K562 (cell line): ENCODE data around the gene C16orf86. TPM values are rescaled to one million over a fixed set of nuclear protein-coding genes. Genes with fewer than 3 reads are reported as not detected.

Source experiments
- ATAC-seq: fragments of 200-7000 bp; cut with Tn5 transposase; 3 replicates; pipeline ENCODE4 v1.9.1; 2020; ENCODE audit warnings: moderate library complexity
- BruUV-seq: library from RNA; stranded (reverse); fragments of 400-500 nt; replicated peaks from 2 replicates; lab custom pipeline; 2021; lab: Mats Ljungman, UMichigan
- CTCF ChIA-PET: fragments of 300-600 bp; formaldehyde crosslinking; extraction: SDS; loops from one replicate; lab custom pipeline; 2021; ENCODE audit warnings: low intra/inter-chr PET ratio; lab: Yijun Ruan, JAX
- POLR2A ChIA-PET: fragments of 300-600, 350-650 bp; sonication (Branson Sonifier 250); formaldehyde crosslinking; extraction: SDS; loops from one replicate; lab custom pipeline; 2021; ENCODE audit warnings: antibody characterized with exemption, inconsistent platforms; lab: Yijun Ruan, JAX
- DNase-seq, 4 experiments: peaks; one replicate each; pipeline versions ENCODE4 v3.0.0 to v3.0.0-alpha.2; 2011 to 2018; ENCODE audit warnings: low spot score in 3 of 4, mixed read lengths in 3 of 4; ENCODE audit errors: extremely low read depth in 1 of 4
- FAIRE-seq: peaks from 2 replicates; lab custom pipeline; 2011; peaks lifted over from hg19 to GRCh38; lab: Jason Lieb, UNC
- H2AFZ ChIP-seq: 2 replicates; pipeline ENCODE4 v1.6.0; 2011; ENCODE audit warnings: low read depth, low read length, control low read depth, inconsistent platforms
- H3K27ac ChIP-seq: fragments of 200-600 bp; 3 replicates; pipeline ENCODE4 v1.8.0; 2011; ENCODE audit warnings: low read depth, mild to moderate bottlenecking, control low read depth, inconsistent platforms, low read length, moderate library complexity, mixed read lengths; ENCODE audit errors: extremely low read depth
- H3K27me3 ChIP-seq, 2 experiments: fragments of 300-600 bp in 1 of 2; 2 replicates in 1 of 2; 3 replicates in 1 of 2; pipeline versions ENCODE4 v1.6.0 to v1.8.0; 2011; ENCODE audit warnings: inconsistent platforms in 2 of 2, low read length in 2 of 2, mild to moderate bottlenecking in 1 of 2, mixed read lengths in 1 of 2, moderate library complexity in 1 of 2; ENCODE audit not compliant: control insufficient read depth in 2 of 2, insufficient read depth in 2 of 2
- H3K36me3 ChIP-seq: fragments of 300-600 bp; 3 replicates; pipeline ENCODE4 v1.8.0; 2011; ENCODE audit warnings: mild to moderate bottlenecking, low read length, inconsistent platforms; ENCODE audit not compliant: control insufficient read depth, insufficient read depth
- H3K4me1 ChIP-seq, 2 experiments: fragments of 200-600 bp in 1 of 2; replicated peaks in 1 of 2; 2 replicates in 1 of 2; 3 replicates in 1 of 2; pipeline versions ENCODE4 v1.5.1 to v1.8.0; 2011; ENCODE audit warnings: inconsistent platforms in 2 of 2, low read length in 2 of 2, mild to moderate bottlenecking in 1 of 2, mixed read lengths in 1 of 2, moderate library complexity in 1 of 2; ENCODE audit not compliant: control insufficient read depth in 2 of 2, insufficient read depth in 2 of 2
- H3K4me2 ChIP-seq: 2 replicates; pipeline ENCODE4 v1.6.1; 2011; ENCODE audit warnings: low read length, control low read depth, inconsistent platforms, mixed read lengths; ENCODE audit not compliant: insufficient read depth
- H3K4me3 ChIP-seq: fragments of 200-600 bp; sonication (generic), shearing (Covaris generic); 2 replicates; pipeline ENCODE4 v1.5.1; 2016; ENCODE audit warnings: control low read depth, inconsistent platforms
- H3K79me2 ChIP-seq: fragments of 200-600 bp; 3 replicates; pipeline ENCODE4 v1.8.0; 2011; ENCODE audit warnings: low read length, inconsistent platforms; ENCODE audit not compliant: control insufficient read depth, insufficient read depth
- H3K9ac ChIP-seq, 2 experiments: 2 replicates each; pipeline versions ENCODE4 v1.6.0 to v1.6.1; 2011; ENCODE audit warnings: low read depth in 2 of 2, low read length in 2 of 2, control low read depth in 1 of 2, inconsistent platforms in 1 of 2, mild to moderate bottlenecking in 1 of 2, mixed read lengths in 1 of 2; ENCODE audit not compliant: insufficient read depth in 1 of 2
- H3K9me1 ChIP-seq: one replicate; pipeline ENCODE4 v1.6.0; 2011; ENCODE audit warnings: inconsistent platforms, mild to moderate bottlenecking, low read length, moderate library complexity; ENCODE audit not compliant: control insufficient read depth, insufficient read depth
- H3K9me3 ChIP-seq: replicated peaks from 2 replicates; pipeline ENCODE4 v1.5.1; 2011; ENCODE audit warnings: low read depth, low read length, inconsistent platforms; ENCODE audit not compliant: control insufficient read depth, insufficient read depth
- H4K20me1 ChIP-seq: replicated peaks from 2 replicates; pipeline ENCODE4 v1.6.1; 2011; ENCODE audit warnings: low read length, inconsistent platforms, mixed read lengths; ENCODE audit not compliant: control insufficient read depth, insufficient read depth
- CGGBP1 ChIP-seq: fragments of 250-450 bp; sonication (Bioruptor Pico); IDR thresholded peaks from 2 replicates; pipeline ENCODE4 v1.9.0; 2021; ENCODE audit warnings: mild to moderate bottlenecking
- CTCF ChIP-seq, 3 experiments: IDR thresholded peaks in 2 of 3; conservative IDR thresholded peaks in 1 of 3; 2 replicates each; pipeline ENCODE4 v1.5.1; 2011 to 2012; ENCODE audit warnings: low read length in 3 of 3, mild to moderate bottlenecking in 3 of 3, control low read depth in 2 of 3, improper control_type of control experiment in 1 of 3, inconsistent platforms in 1 of 3, low read depth in 1 of 3, mixed read lengths in 1 of 3, moderate library complexity in 1 of 3; ENCODE audit not compliant: insufficient read depth in 2 of 3
- HDAC1 ChIP-seq, 2 experiments: fragments of 450-650 bp; IDR thresholded peaks; 2 replicates each; pipeline ENCODE4 v1.6.1; 2016 to 2017; ENCODE audit warnings: inconsistent platforms in 1 of 2, mild to moderate bottlenecking in 1 of 2, moderate library complexity in 1 of 2
- HSF4 ChIP-seq: fragments of 250-450 bp; sonication (Bioruptor Pico); IDR thresholded peaks from 2 replicates; pipeline ENCODE4 v2.1.2; 2022; ENCODE audit warnings: mild to moderate bottlenecking, moderate library complexity, borderline replicate concordance
- MAX ChIP-seq: sonication (generic); formaldehyde crosslinking; IDR thresholded peaks from 2 replicates; pipeline ENCODE4 v1.9.0; 2022; ENCODE audit warnings: mild to moderate bottlenecking, missing genetic modification reagents
- MXI1 ChIP-seq: IDR thresholded peaks from 2 replicates; pipeline ENCODE4 v1.6.1; 2011; ENCODE audit warnings: low read depth, mild to moderate bottlenecking, improper control_type of control experiment, low read length
- MYC ChIP-seq, 2 experiments: fragments of 250-450 bp in 1 of 2; sonication (Bioruptor Pico) in 1 of 2; IDR thresholded peaks; 2 replicates each; pipeline versions ENCODE4 v1.5.1 to v1.6.1; 2012 to 2021; ENCODE audit warnings: low read depth in 2 of 2, borderline replicate concordance in 1 of 2, improper control_type of control experiment in 1 of 2, low read length in 1 of 2, mild to moderate bottlenecking in 1 of 2, moderate library complexity in 1 of 2
- RAD21 ChIP-seq, 2 experiments: fragments of 250-450 bp in 1 of 2; fragments of 450-650 bp in 1 of 2; sonication (Bioruptor Pico) in 1 of 2; formaldehyde crosslinking in 1 of 2; IDR thresholded peaks in 1 of 2; conservative IDR thresholded peaks in 1 of 2; 2 replicates each; pipeline versions ENCODE4 v1.4.0 to v1.8.0; 2020 to 2022; ENCODE audit warnings: mild to moderate bottlenecking in 2 of 2, moderate library complexity in 1 of 2
- WGBS: fragments of 100-300 bp; shearing (Covaris generic); methylation state at CpG from one replicate; pipeline ENCODE4 v1.1.6; 2016; ENCODE audit warnings: low coverage, mixed read lengths; ENCODE audit not compliant: insufficient coverage; ENCODE audit errors: missing lambda C conversion rate; 5-methylcytosine and 5-hydroxymethylcytosine counted together
- in situ Hi-C: fragments of 300-500 bp; cut with MboI; formaldehyde crosslinking; loops from 4 replicates; pipeline ENCODE4 v1.15.0; 2018; ENCODE audit warnings: inconsistent platforms, mixed read lengths
- intact Hi-C: fragments of 100-400 bp; cut with micrococcal nuclease; formaldehyde crosslinking; loops from 2 replicates; pipeline ENCODE4 v1.14.2; 2022
- polyA plus RNA-seq, 8 experiments: library from polyadenylated mRNA; depleted of rRNA in 4 of 8; stranded (reverse) in 5 of 8; unstranded in 3 of 8; fragments of >200 nt; fragmentation: Nextera tagmentation in 2 of 8; fragmentation: Illumina TruSeq in 1 of 8; extraction: Ambion mirVana in 2 of 8; extraction: Trizol in 1 of 8; gene quantifications; 2 replicates each; pipeline versions ENCODE4 v1.2.1 to v1.2.3, GENCODE V29; 2011 to 2014; ENCODE audit warnings: inconsistent platforms in 1 of 8, missing spikeins in 1 of 8
- total RNA-seq, 7 experiments: library from RNA; depleted of rRNA in 6 of 7; stranded (reverse); fragments of >200 nt in 6 of 7; fragmentation: Illumina TruSeq in 2 of 7; extraction: Trizol in 2 of 7; gene quantifications; 2 replicates each; pipeline versions ENCODE4 v1.2.1 to v1.2.3, GENCODE V29; 2011 to 2021; ENCODE audit warnings: low replicate concordance in 1 of 7
- TF ChIP-seq, protein P1 (sequence below): fragments of 250-450 bp; sonication (Bioruptor Pico); IDR thresholded peaks from 2 replicates; pipeline ENCODE4 v1.4.0; 2020; ENCODE audit warnings: mild to moderate bottlenecking, moderate library complexity

Gene C16orf86
- total and polyA plus RNA-seq, 9 of the 15 experiments (the other 6 are each of a cell fraction or from before 2014, with no cell fraction given) = 0.13 to 1.2 (median 0.27) TPM; not detected in 3

GRCh38 chr16:67641779-67642708, 24.6 kb upstream of the C16orf86 start:
- Histone ChIP-seq H3K9me3 (no peaks in the 10 kb centered on the region), H3K9ac (peak overlapping the region in 1 of 2 experiments; percentile 62; a peak in 1 of 4 replicates), H2AFZ (no peak overlapping the region), H3K4me1 (peaks cover 0 to 26% of the 10 kb centered on the region in 2 experiments; a peak in 2 of 5 replicates), H3K27me3 (peaks cover 0 to 5% of the 10 kb centered on the region in 2 experiments; a peak in 1 of 5 replicates), H3K9me1 (no peaks in the 10 kb centered on the region), H3K4me2 (no peak overlapping the region), H3K79me2 (no peaks in the 10 kb centered on the region), H3K27ac (no peak overlapping the region), H4K20me1 (no peaks in the 10 kb centered on the region; the same call in 1 of the 2 replicates), H3K36me3 (peaks cover 21% of the 10 kb centered on the region; the same call in 2 of the 3 replicates), H3K4me3 (no peak overlapping the region)
- intact Hi-C loops (loop anchor here (5.0 kb wide), 1 partner anchor 80 kb away; the partner anchor contains the start of gene CTCF), in situ Hi-C loops (loop anchor here (5.0 kb wide), 1 partner anchor 105 kb away; no protein-coding TSS in a partner anchor)
- POLR2A ChIA-PET = interaction anchor here (0.7 to 2.0 kb wide), 4 partner anchors 13 to 121 kb away, joined by 3 to 6 read pairs (median 3); no protein-coding TSS in a partner anchor
- DNase-seq (no peak), ATAC-seq (no peak; the same call in 2 of the 3 replicates), FAIRE-seq (peak; percentile 26)
- CTCF ChIA-PET = interaction anchor here (0.6 to 1.0 kb wide), 3 partner anchors 95 to 121 kb away, joined by 3 read pairs; no protein-coding TSS in a partner anchor
- WGBS = 35% methylated on average over 10 of the region's 10 CpGs
- no peak for TF ChIP-seq MXI1
- TF ChIP-seq HDAC1 (IDR thresholded peaks at IDR 0.05) = no peak
- TF ChIP-seq MYC (IDR thresholded peaks at IDR 0.05; ENCODE audit: low read depth, low read length) = peak; percentile 22; the same call in 1 of the 2 replicates
- no peak for TF ChIP-seq MYC (CRISPR knock-in tag; IDR thresholded peaks at IDR 0.05; ENCODE audit: borderline replicate concordance, low read depth)
- TF ChIP-seq, protein P1, sequence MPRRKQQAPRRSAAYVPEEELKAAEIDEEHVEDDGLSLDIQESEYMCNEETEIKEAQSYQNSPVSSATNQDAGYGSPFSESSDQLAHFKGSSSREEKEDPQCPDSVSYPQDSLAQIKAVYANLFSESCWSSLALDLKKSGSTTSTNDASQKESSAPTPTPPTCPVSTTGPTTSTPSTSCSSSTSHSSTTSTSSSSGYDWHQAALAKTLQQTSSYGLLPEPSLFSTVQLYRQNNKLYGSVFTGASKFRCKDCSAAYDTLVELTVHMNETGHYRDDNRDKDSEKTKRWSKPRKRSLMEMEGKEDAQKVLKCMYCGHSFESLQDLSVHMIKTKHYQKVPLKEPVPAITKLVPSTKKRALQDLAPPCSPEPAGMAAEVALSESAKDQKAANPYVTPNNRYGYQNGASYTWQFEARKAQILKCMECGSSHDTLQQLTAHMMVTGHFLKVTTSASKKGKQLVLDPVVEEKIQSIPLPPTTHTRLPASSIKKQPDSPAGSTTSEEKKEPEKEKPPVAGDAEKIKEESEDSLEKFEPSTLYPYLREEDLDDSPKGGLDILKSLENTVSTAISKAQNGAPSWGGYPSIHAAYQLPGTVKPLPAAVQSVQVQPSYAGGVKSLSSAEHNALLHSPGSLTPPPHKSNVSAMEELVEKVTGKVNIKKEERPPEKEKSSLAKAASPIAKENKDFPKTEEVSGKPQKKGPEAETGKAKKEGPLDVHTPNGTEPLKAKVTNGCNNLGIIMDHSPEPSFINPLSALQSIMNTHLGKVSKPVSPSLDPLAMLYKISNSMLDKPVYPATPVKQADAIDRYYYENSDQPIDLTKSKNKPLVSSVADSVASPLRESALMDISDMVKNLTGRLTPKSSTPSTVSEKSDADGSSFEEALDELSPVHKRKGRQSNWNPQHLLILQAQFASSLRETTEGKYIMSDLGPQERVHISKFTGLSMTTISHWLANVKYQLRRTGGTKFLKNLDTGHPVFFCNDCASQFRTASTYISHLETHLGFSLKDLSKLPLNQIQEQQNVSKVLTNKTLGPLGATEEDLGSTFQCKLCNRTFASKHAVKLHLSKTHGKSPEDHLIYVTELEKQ (CRISPR knock-in tag) = no peak
- TF ChIP-seq CGGBP1 (CRISPR knock-in tag) = no peak
- 0 out of 4 replicates have a peak, but pooled peaks of 1 of the 2 experiments have one; percentile 6 for TF ChIP-seq RAD21 (CRISPR knock-in tag; conservative IDR thresholded peaks at IDR 0.05 in 1 of 2, IDR thresholded peaks at IDR 0.05 in 1 of 2)
- no peak for TF ChIP-seq HSF4 (CRISPR knock-in tag)
- 0 out of 6 replicates have a peak, but pooled peaks of 1 of the 3 experiments have one; percentile 12 for TF ChIP-seq CTCF (IDR thresholded peaks at IDR 0.05 in 2 of 3, conservative IDR thresholded peaks at IDR 0.05 in 1 of 3; ENCODE audit: insufficient read depth in 2 of 3, low read depth in 1 of 3, low read length in 3 of 3)
- TF ChIP-seq MAX = peak; percentile 51; the same call in 1 of the 2 replicates
- BruUV-seq = no TSS peak
